ENCODE data around the gene GALM.
A peak's percentile ranks its signal among the peaks of the same experiment; 100 is the strongest.
"Not testable (repeated sequence)": the region's sequence is repeated elsewhere in the genome, so short reads cannot be mapped to it uniquely, and the experiment has no call there.

The GALM gene

GRCh38 chr2:38731090-38731489 lies 65.2 kb downstream of the GALM start:
- Histone ChIP-seq H3K27me3 (no peaks in the 10 kb centered on the region), H3K27ac (no peak overlapping the region), H3K9me3 (no peaks in the 10 kb centered on the region), H3K36me3 (peaks cover 22 to 46% (median 39%) of the 10 kb centered on the region in 3 donors), H3K4me3 (no peak overlapping the region), H3K4me1 (no peaks in the 10 kb centered on the region)
- DNase-seq: peak; percentile 4 to 12
- intact Hi-C loops (cut with DNase I; ENCODE audit: low total_unique reads): loop anchor here (1.0 kb wide), 1 partner anchor 13 kb away; no protein-coding TSS in a partner anchor
- TF ChIP-seq CTCF (IDR thresholded peaks at IDR 0.05): no peak

GRCh38 chr2:38731684-38732221 lies 65.8 kb downstream of the GALM start:
- DNase-seq: peak; percentile 19 to 21
- H3K36me3 ChIP-seq: peaks cover 23 to 46% (median 39%) of the 10 kb centered on the region in 3 donors
- intact Hi-C loops (cut with DNase I; ENCODE audit: low total_unique reads): loop anchor here (1.0 kb wide), 1 partner anchor 13 kb away; no protein-coding TSS in a partner anchor

GRCh38 chr2:38733300-38733971 lies 67.5 kb downstream of the GALM start:
- DNase-seq: peak in 1 of 2 donors; percentile 21
- Histone ChIP-seq H3K4me1 (peaks cover 0 to 4% (median 0%) of the 10 kb centered on the region in 4 donors), H3K9me3 (no peaks in the 10 kb centered on the region), H3K4me3 (no peak overlapping the region), H3K36me3 (peaks cover 28 to 58% (median 39%) of the 10 kb centered on the region in 3 donors), H3K27ac (no peak overlapping the region), H3K27me3 (no peaks in the 10 kb centered on the region)
- intact Hi-C loops (cut with DNase I; ENCODE audit: low total_unique reads): no loop called here
- TF ChIP-seq CTCF (IDR thresholded peaks at IDR 0.05): no peak

More at GRCh38 chr2:38731684-38732221, 65.8 kb downstream of the GALM start:
- Histone ChIP-seq H3K27me3 (no peaks in the 10 kb centered on the region), H3K4me1 (no peaks in the 10 kb centered on the region), H3K27ac (no peak overlapping the region), H3K9me3 (no peaks in the 10 kb centered on the region), H3K4me3 (no peak overlapping the region)
- no peak for TF ChIP-seq CTCF (IDR thresholded peaks at IDR 0.05)

GRCh38 chr2:38734299-38735058 lies 68.6 kb downstream of the GALM start:
- TF ChIP-seq CTCF (IDR thresholded peaks at IDR 0.05): no peak
- no peaks in the 10 kb centered on the region for H3K9me3 ChIP-seq
- intact Hi-C loops (cut with DNase I; ENCODE audit: low total_unique reads): no loop called here
- no peaks in the 10 kb centered on the region for H3K27me3 ChIP-seq
- H3K4me3 ChIP-seq: no peak overlapping the region
- no peak overlapping the region for H3K27ac ChIP-seq
- H3K36me3 ChIP-seq: peaks cover 28 to 52% (median 34%) of the 10 kb centered on the region in 3 donors
- peak in 1 of 2 donors; percentile 20 for DNase-seq
- peaks cover 0 to 4% (median 0%) of the 10 kb centered on the region in 4 donors for H3K4me1 ChIP-seq

- H3K27me3 ChIP-seq: no peaks in the 10 kb centered on the region
- H3K36me3 ChIP-seq: peaks cover 19 to 37% (median 28%) of the 10 kb centered on the region in 3 donors
- H3K27ac ChIP-seq: no peak overlapping the region
- no peak for TF ChIP-seq CTCF (IDR thresholded peaks at IDR 0.05)
- intact Hi-C loops (cut with DNase I; ENCODE audit: low total_unique reads): no loop called here
- no peak overlapping the region for H3K4me3 ChIP-seq
- no peaks in the 10 kb centered on the region for H3K9me3 ChIP-seq
- peaks cover 0 to 9% (median 3%) of the 10 kb centered on the region in 4 donors for H3K4me1 ChIP-seq
- DNase-seq: no peak
Measured at GRCh38 chr2:38735999-38736320, 70.0 kb downstream of the GALM start.

DNA sequence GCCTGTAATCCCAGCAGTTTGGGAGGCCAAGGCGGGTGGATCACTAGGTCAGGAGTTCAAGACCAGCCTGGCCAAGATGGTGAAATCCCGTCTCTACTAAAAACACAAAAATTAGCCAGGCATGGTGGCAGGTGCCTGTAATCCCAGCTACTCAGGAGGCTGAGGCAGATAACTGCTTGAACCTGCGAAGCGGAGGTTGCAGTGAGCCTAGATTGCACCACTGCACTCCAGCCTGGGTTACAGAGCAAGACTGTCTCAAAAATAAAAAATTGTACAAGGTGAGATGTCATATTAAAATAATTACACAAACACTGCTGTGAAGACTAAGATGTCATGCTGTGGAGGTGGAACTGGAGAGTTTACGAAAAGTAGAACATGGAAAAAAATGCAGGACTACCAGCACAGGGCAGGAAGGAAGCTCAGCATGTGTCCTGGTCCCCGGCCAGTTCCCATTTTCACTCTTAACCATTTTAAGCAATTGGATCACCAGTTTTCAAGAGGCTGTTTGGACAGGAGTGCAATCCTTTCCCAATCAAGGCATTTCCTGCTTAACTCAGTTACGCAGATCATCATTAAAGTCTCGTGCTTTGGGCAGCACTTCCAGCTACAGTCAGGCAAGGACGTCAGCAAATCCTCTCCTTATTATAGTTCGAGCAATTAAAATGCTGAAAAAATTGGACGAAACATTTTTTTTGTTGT lies 71.2 kb downstream of the GALM start:
- H3K9me3 ChIP-seq; H3K27me3 ChIP-seq; H3K4me3 ChIP-seq; intact Hi-C loops (cut with DNase I; ENCODE audit: low total_unique reads): not testable (repeated sequence)
- Histone ChIP-seq H3K36me3 (peaks cover 19 to 36% (median 20%) of the 10 kb centered on the region in 3 donors), H3K27ac (peak overlapping the region; percentile 41 to 56), H3K4me1 (peaks cover 0 to 14% (median 6%) of the 10 kb centered on the region in 4 donors)
- DNase-seq: peak; percentile 78 to 80
